Thoracic aorta (tissue), 2 donors: ENCODE measurements around the gene SDS. TPM values are rescaled to one million over a fixed set of nuclear protein-coding genes. Genes with fewer than 3 reads are reported as not detected.

Source experiments
- ATAC-seq: fragments of 150-250 bp; one replicate; pipeline ENCODE4 v1.8.0; 2017; ENCODE audit warnings: low read depth; ENCODE audit not compliant: insufficient number of reproducible peaks, low FRiP score
- DNase-seq: peaks from one replicate; pipeline ENCODE4 v3.0.0-alpha.2; 2020; ENCODE audit warnings: low spot score
- H3K27ac ChIP-seq, 2 donors: fragments of 200-600 bp; sonication (generic); 1 replicate in 1 of 2; 2 replicates in 1 of 2; pipeline ENCODE4 v1.5.1; 2016; ENCODE audit warnings: mild to moderate bottlenecking in 2 of 2, moderate library complexity in 2 of 2
- H3K27me3 ChIP-seq: fragments of 200-600 bp; sonication (generic); replicated peaks from 2 replicates; pipeline ENCODE4 v1.6.0; 2016; ENCODE audit warnings: mild to moderate bottlenecking; ENCODE audit not compliant: insufficient read depth
- H3K36me3 ChIP-seq: fragments of 200-600 bp; sonication (generic); one replicate; pipeline ENCODE4 v1.5.1; 2016
- H3K4me1 ChIP-seq, 2 donors: fragments of 200-600 bp; sonication (generic); 1 replicate in 1 of 2; 2 replicates in 1 of 2; pipeline versions ENCODE4 v1.5.1 to v1.6.0; 2016; ENCODE audit warnings: low read depth in 2 of 2, mild to moderate bottlenecking in 1 of 2; ENCODE audit not compliant: control insufficient read depth in 1 of 2
- H3K4me3 ChIP-seq: fragments of 200-600 bp; sonication (generic); 2 replicates; pipeline ENCODE4 v1.5.1; 2016; ENCODE audit warnings: mild to moderate bottlenecking
- H3K9me3 ChIP-seq: fragments of 200-600 bp; sonication (generic); 2 replicates; pipeline ENCODE4 v1.5.1; 2016
- total RNA-seq, 2 donors: library from RNA; depleted of rRNA; stranded (reverse); fragments of >200 nt; gene quantifications; one replicate each; pipeline versions ENCODE4 v1.1.0 to v1.2.3, GENCODE V29; 2016
- TF ChIP-seq, protein P1 (sequence below): fragments of 200-600 bp; sonication (generic); IDR thresholded peaks from one replicate; pipeline ENCODE4 v1.5.1; 2019; ENCODE audit warnings: antibody characterized with exemption

The SDS gene
- total RNA-seq, 2 donors from 2014 or later: 5.9 TPM; not detected in 1

GRCh38 chr12:113390064-113391043, 13.3 kb downstream of the SDS start:
- ATAC-seq: no peak
- no peak overlapping the region for H3K27ac ChIP-seq
- H3K9me3 ChIP-seq: no peaks in the 10 kb centered on the region
- DNase-seq: no peak
- H3K36me3 ChIP-seq: peaks cover 27% of the 10 kb centered on the region
- TF ChIP-seq, protein P1, sequence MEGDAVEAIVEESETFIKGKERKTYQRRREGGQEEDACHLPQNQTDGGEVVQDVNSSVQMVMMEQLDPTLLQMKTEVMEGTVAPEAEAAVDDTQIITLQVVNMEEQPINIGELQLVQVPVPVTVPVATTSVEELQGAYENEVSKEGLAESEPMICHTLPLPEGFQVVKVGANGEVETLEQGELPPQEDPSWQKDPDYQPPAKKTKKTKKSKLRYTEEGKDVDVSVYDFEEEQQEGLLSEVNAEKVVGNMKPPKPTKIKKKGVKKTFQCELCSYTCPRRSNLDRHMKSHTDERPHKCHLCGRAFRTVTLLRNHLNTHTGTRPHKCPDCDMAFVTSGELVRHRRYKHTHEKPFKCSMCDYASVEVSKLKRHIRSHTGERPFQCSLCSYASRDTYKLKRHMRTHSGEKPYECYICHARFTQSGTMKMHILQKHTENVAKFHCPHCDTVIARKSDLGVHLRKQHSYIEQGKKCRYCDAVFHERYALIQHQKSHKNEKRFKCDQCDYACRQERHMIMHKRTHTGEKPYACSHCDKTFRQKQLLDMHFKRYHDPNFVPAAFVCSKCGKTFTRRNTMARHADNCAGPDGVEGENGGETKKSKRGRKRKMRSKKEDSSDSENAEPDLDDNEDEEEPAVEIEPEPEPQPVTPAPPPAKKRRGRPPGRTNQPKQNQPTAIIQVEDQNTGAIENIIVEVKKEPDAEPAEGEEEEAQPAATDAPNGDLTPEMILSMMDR: no peak
- no peaks in the 10 kb centered on the region for H3K4me1 ChIP-seq
- no peak overlapping the region for H3K4me3 ChIP-seq
- no peaks in the 10 kb centered on the region for H3K27me3 ChIP-seq

- H3K9me3 ChIP-seq: no peaks in the 10 kb centered on the region
- no peaks in the 10 kb centered on the region for H3K27me3 ChIP-seq
- peaks cover 46% of the 10 kb centered on the region for H3K36me3 ChIP-seq
- H3K27ac ChIP-seq: no peak overlapping the region
- no peaks in the 10 kb centered on the region for H3K4me1 ChIP-seq
- TF ChIP-seq, protein P1: no peak
- DNase-seq (no peak), ATAC-seq (no peak)
- no peak overlapping the region for H3K4me3 ChIP-seq
Observed at GRCh38 chr12:113388351-113388750, 15.3 kb downstream of the SDS start.

- ATAC-seq: no peak
- Histone ChIP-seq H3K4me1 (no peaks in the 10 kb centered on the region), H3K4me3 (no peak overlapping the region), H3K9me3 (no peaks in the 10 kb centered on the region), H3K27me3 (no peaks in the 10 kb centered on the region), H3K27ac (no peak overlapping the region), H3K36me3 (peaks cover 50% of the 10 kb centered on the region)
- DNase-seq: no peak
- TF ChIP-seq, protein P1: no peak
Observed at GRCh38 chr12:113387631-113388030, 16.1 kb downstream of the SDS start.

DNA sequence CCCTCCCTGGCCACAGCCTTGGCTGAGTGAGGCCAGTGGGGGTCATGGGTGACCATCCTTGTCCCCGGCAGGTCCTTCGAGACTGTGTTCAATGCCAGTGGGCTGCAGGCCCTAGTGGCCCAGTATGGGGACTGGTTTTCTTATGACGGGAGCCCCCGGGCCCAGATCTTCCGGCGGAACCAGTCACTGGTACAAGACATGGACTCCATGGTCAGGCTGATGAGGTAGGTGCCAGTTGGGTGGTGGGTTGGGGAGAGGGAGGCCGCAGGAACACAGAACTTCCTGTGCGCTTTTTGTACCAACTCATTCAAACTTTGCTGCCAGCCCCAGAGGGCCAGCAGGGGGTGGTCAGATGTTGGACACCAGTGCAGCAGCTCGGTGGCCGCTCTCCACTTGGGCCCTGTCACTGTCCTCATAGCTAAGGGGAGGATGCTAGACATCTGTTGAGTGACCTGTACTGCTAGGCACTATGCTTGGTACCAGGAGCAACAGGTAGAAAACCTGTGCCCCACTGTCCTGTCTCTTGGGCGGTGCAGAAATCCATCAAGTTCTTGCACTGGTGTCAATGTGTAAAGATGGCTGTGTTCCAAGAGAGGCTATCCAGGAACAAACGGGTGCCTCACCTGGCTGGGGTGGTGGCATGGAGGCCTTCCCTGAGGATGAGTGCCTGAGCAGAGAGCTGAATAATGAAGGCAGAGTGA, 16.7 kb downstream of the SDS start:
- no peak for ATAC-seq
- H3K36me3 ChIP-seq: peaks cover 50% of the 10 kb centered on the region

More for the DNA sequence above, 16.7 kb downstream of the SDS start:
- Histone ChIP-seq H3K9me3 (no peaks in the 10 kb centered on the region), H3K27me3 (no peaks in the 10 kb centered on the region), H3K4me1 (no peaks in the 10 kb centered on the region), H3K4me3 (no peak overlapping the region), H3K27ac (no peak overlapping the region)
- TF ChIP-seq, protein P1: no peak
- no peak for DNase-seq
